ENCODE data around the gene CLIP2.

Gene CLIP2

GRCh38 chr7:74272305-74273038 lies 16.7 kb upstream of the CLIP2 start:
- FAIRE-seq: no peak

GRCh38 chr7:74275401-74275881 lies 13.8 kb upstream of the CLIP2 start:
- FAIRE-seq: no peak

GRCh38 chr7:74277636-74278035 lies 11.6 kb upstream of the CLIP2 start:
- FAIRE-seq: no peak

- no peak for FAIRE-seq
These were observed 8.2 kb upstream of the CLIP2 start for GRCh38 chr7:74280985-74281384.

GRCh38 chr7:74282748-74283459 lies 6.3 kb upstream of the CLIP2 start:
- no peak for FAIRE-seq

- no peak for FAIRE-seq
These were observed 5.3 kb upstream of the CLIP2 start for GRCh38 chr7:74283858-74284447.

GRCh38 chr7:74284781-74285259 lies 4.4 kb upstream of the CLIP2 start:
- FAIRE-seq: no peak

GRCh38 chr7:74286131-74286530 lies 3.1 kb upstream of the CLIP2 start:
- no peak for FAIRE-seq

GRCh38 chr7:74287303-74288033 lies 1.7 kb upstream of the CLIP2 start:
- FAIRE-seq: no peak

- no peak for FAIRE-seq
These were observed 949 bp upstream of the CLIP2 start for GRCh38 chr7:74288034-74288881.

- no peak for FAIRE-seq
These were observed 699 bp downstream of the CLIP2 start for GRCh38 chr7:74289659-74290552.

- FAIRE-seq: no peak
These were observed 1.3 kb downstream of the CLIP2 start for GRCh38 chr7:74290553-74290950.

- no peak for FAIRE-seq
These were observed 1.8 kb downstream of the CLIP2 start for GRCh38 chr7:74290981-74291441.

- no peak for FAIRE-seq
These were observed 2.3 kb downstream of the CLIP2 start for GRCh38 chr7:74291535-74291934.

GRCh38 chr7:74292757-74293576 lies 3.8 kb downstream of the CLIP2 start:
- FAIRE-seq: no peak

- no peak for FAIRE-seq
These were observed 4.3 kb downstream of the CLIP2 start for GRCh38 chr7:74293577-74293908.

- FAIRE-seq: no peak
These were observed 5.2 kb downstream of the CLIP2 start for GRCh38 chr7:74294191-74294998.

GRCh38 chr7:74297516-74298233 lies 8.5 kb downstream of the CLIP2 start:
- no peak for FAIRE-seq

GRCh38 chr7:74299401-74299800 lies 10.2 kb downstream of the CLIP2 start:
- FAIRE-seq: no peak
